Measurements from ENCODE around the gene PRKCH.

Gene PRKCH

GRCh38 chr14:61499991-61500390 lies 178.6 kb downstream of the PRKCH start:
- no peak for DNase-seq

GRCh38 chr14:61501714-61502458 lies 180.5 kb downstream of the PRKCH start:
- no peak for DNase-seq

GRCh38 chr14:61502459-61503093 lies 181.2 kb downstream of the PRKCH start:
- peak; percentile 94 for DNase-seq

GRCh38 chr14:61503167-61503801 lies 181.9 kb downstream of the PRKCH start:
- DNase-seq = no peak

GRCh38 chr14:61504901-61505300 lies 183.5 kb downstream of the PRKCH start:
- DNase-seq = no peak

GRCh38 chr14:61505815-61506809 lies 184.7 kb downstream of the PRKCH start:
- DNase-seq = no peak

GRCh38 chr14:61508526-61508925 lies 187.1 kb downstream of the PRKCH start:
- DNase-seq = no peak

GRCh38 chr14:61510736-61511557 lies 189.6 kb downstream of the PRKCH start:
- peak; percentile 99 for DNase-seq

- DNase-seq = no peak
Measured at GRCh38 chr14:61511558-61511948, 190.2 kb downstream of the PRKCH start.

GRCh38 chr14:61512026-61512834 lies 190.9 kb downstream of the PRKCH start:
- no peak for DNase-seq

- DNase-seq = no peak
Measured at GRCh38 chr14:61513986-61514830, 192.8 kb downstream of the PRKCH start.

- DNase-seq = no peak
Measured at GRCh38 chr14:61514927-61515326, 193.5 kb downstream of the PRKCH start.

- DNase-seq = no peak
Measured at GRCh38 chr14:61515436-61516117, 194.2 kb downstream of the PRKCH start.

- no peak for DNase-seq
Measured at GRCh38 chr14:61516118-61516743, 194.9 kb downstream of the PRKCH start.

- no peak for DNase-seq
Measured at GRCh38 chr14:61516964-61517653, 195.7 kb downstream of the PRKCH start.

GRCh38 chr14:61517911-61518384 lies 196.6 kb downstream of the PRKCH start:
- DNase-seq = no peak

GRCh38 chr14:61518403-61518802 lies 197.0 kb downstream of the PRKCH start:
- DNase-seq = no peak

GRCh38 chr14:61519106-61519505 lies 197.7 kb downstream of the PRKCH start:
- no peak for DNase-seq
